Spleen (tissue), 11 donors: Measurements from ENCODE around the gene MFSD12. TPM values are rescaled to one million over a fixed set of nuclear protein-coding genes. Genes with fewer than 3 reads are reported as not detected.
"Not testable (repeated sequence)": the region's sequence is repeated elsewhere in the genome, so short reads cannot be mapped to it uniquely, and the experiment has no call there.

ENCODE experiments used
- DNase-seq: peaks from one replicate; pipeline ENCODE4 v3.0.0-alpha.2; 2020
- H3K27ac ChIP-seq, 8 donors: fragments of 200-600 bp; sonication (generic) in 7 of 8; 1 replicate in 4 of 8; 2 replicates in 4 of 8; pipeline versions ENCODE4 v1.5.0 to v1.8.0; 2016 to 2021; ENCODE audit warnings: inconsistent platforms in 4 of 8, mild to moderate bottlenecking in 4 of 8, moderate library complexity in 1 of 8
- H3K27me3 ChIP-seq, 7 donors: fragments of 200-600 bp; sonication (generic) in 6 of 7; replicated peaks in 1 of 7; 1 replicate in 4 of 7; 2 replicates in 3 of 7; pipeline versions ENCODE4 v1.5.0 to v1.8.0; 2016 to 2021; ENCODE audit warnings: inconsistent platforms in 3 of 7, mild to moderate bottlenecking in 1 of 7
- H3K36me3 ChIP-seq, 6 donors: fragments of 200-600 bp; sonication (generic) in 5 of 6; 1 replicate in 4 of 6; 2 replicates in 2 of 6; pipeline versions ENCODE4 v1.5.0 to v1.8.0; 2016 to 2021; ENCODE audit warnings: inconsistent platforms in 2 of 6
- H3K4me1 ChIP-seq, 6 donors: fragments of 200-600 bp; sonication (generic) in 5 of 6; 1 replicate in 3 of 6; 2 replicates in 3 of 6; pipeline versions ENCODE4 v1.5.0 to v1.8.0; 2016 to 2021; ENCODE audit warnings: inconsistent platforms in 3 of 6
- H3K4me3 ChIP-seq, 8 donors: fragments of 200-600 bp; sonication (generic) in 7 of 8; 1 replicate in 4 of 8; 2 replicates in 4 of 8; pipeline versions ENCODE4 v1.5.0 to v1.8.0; 2016 to 2021; ENCODE audit warnings: inconsistent platforms in 4 of 8, mild to moderate bottlenecking in 4 of 8, moderate library complexity in 2 of 8
- H3K9me3 ChIP-seq, 8 donors: fragments of 200-600 bp; sonication (generic) in 7 of 8; 1 replicate in 4 of 8; 2 replicates in 4 of 8; pipeline versions ENCODE4 v1.5.0 to v1.8.0; 2016 to 2021; ENCODE audit warnings: inconsistent platforms in 4 of 8
- CTCF ChIP-seq, 11 experiments: fragments of 200-600 bp in 7 of 11; fragments of 450-650 bp in 4 of 11; sonication (generic) in 4 of 11; IDR thresholded peaks in 8 of 11; conservative IDR thresholded peaks in 3 of 11; 1 replicate in 7 of 11; 2 replicates in 4 of 11; pipeline versions ENCODE4 v1.4.0 to v1.8.0; 2016 to 2021; ENCODE audit warnings: antibody characterized with exemption in 11 of 11, inconsistent platforms in 4 of 11, mild to moderate bottlenecking in 1 of 11
- POLR2A ChIP-seq, 3 donors: fragments of 450-650 bp; IDR thresholded peaks; one replicate each; pipeline ENCODE4 v1.5.1; 2017; ENCODE audit warnings: antibody characterized with exemption in 3 of 3, mild to moderate bottlenecking in 1 of 3
- POLR2AphosphoS5 ChIP-seq, 3 donors: sonication (generic); formaldehyde crosslinking; IDR thresholded peaks; one replicate each; pipeline ENCODE4 v1.5.1; 2017; ENCODE audit warnings: antibody characterized with exemption in 3 of 3
- WGBS, 5 donors: extraction: QIAGEN DNeasy Blood & Tissue Kit in 3 of 5; methylation state at CpG; one replicate each; pipeline versions ENCODE4 v1.1.5 to v1.1.7; 2013 to 2018; 5-methylcytosine and 5-hydroxymethylcytosine counted together
- intact Hi-C: fragments of 100-400 bp; cut with DNase I; formaldehyde crosslinking; loops from one replicate; pipeline ENCODE4 v1.15.0; 2023; ENCODE audit warnings: low total_unique reads
- polyA plus RNA-seq, 3 donors: library from polyadenylated mRNA; stranded (reverse); fragments of 200-250 nt; gene quantifications; one replicate each; pipeline ENCODE4 v1.2.1, GENCODE V29; 2013
- total RNA-seq, 7 donors: library from RNA; depleted of rRNA in 3 of 7; stranded (reverse); fragments of >200 nt in 3 of 7; fragmentation: NEBNext Ultra II Directional in 4 of 7; extraction: Animal tissue kit (Norgen Biotek cat#: 25700) in 4 of 7; gene quantifications; one replicate each; pipeline versions ENCODE4 v1.1.0 to v1.2.1, GENCODE V29; 2016 to 2021
- donor health status: healthy with polysubstance abuse.
- donor health status: DM: no; HTN: no; CAD: no; lungs with moderate emphysema.
- donor health status: DM: no; HTN: no; CAD: no.
- donor health status: Bipolar disorder and iron deficiency.
- donor health status: healthy.
- donor health status: DM: no; HTN: no; CAD: no.
- donor health status: DM: yes; HTN: yes; CAD: no.

The MFSD12 gene
- total and polyA plus RNA-seq, 10 donors, result 31.0 to 131 (median 85.1) TPM

- no peak for TF ChIP-seq POLR2A (IDR thresholded peaks at IDR 0.05)
- no peak for TF ChIP-seq CTCF (IDR thresholded peaks at IDR 0.05 in 8 of 11, conservative IDR thresholded peaks at IDR 0.05 in 3 of 11)
- no peak for TF ChIP-seq POLR2AphosphoS5 (IDR thresholded peaks at IDR 0.05)
- no peak for DNase-seq
- H3K4me1 ChIP-seq, result peaks cover 0 to 22% (median 13%) of the 10 kb centered on the region in 6 donors
- H3K27ac ChIP-seq, result peak within 1 kb of the TSS in 3 of 8 donors; percentile 8 to 37 (median 15)
- peaks cover 0 to 6% (median 0%) of the 10 kb centered on the region in 6 donors for H3K36me3 ChIP-seq
- H3K4me3 ChIP-seq, result peak within 1 kb of the TSS; percentile 22 to 71 (median 38)
- intact Hi-C loops, result no loop called here
- no peaks in the 10 kb centered on the region for H3K9me3 ChIP-seq
- H3K27me3 ChIP-seq, result peaks cover 0 to 26% (median 8%) of the 10 kb centered on the region in 7 donors
- 0 to 3% (median 2%) methylated on average over 22 to 84 of the region's 84 CpGs for WGBS, 5 donors
These were observed 28.1 kb upstream of the MFSD12 start, which contains the start of gene GIPC3 for GRCh38 chr19:3585301-3586126. Gene GIPC3, plus strand, starts transcription at chr19:3585478. Its CDS starts 120 bp downstream, at chr19:3585598.

- not testable (repeated sequence) for H3K4me3 ChIP-seq, H3K36me3 ChIP-seq, H3K27ac ChIP-seq, H3K9me3 ChIP-seq, DNase-seq
- Histone ChIP-seq H3K27me3 (peaks cover 0 to 26% (median 8%) of the 10 kb centered on the region in 7 donors), H3K4me1 (peaks cover 0 to 22% (median 13%) of the 10 kb centered on the region in 6 donors)
- intact Hi-C loops, result loop anchor here (5.0 kb wide), 1 partner anchor 33 kb away; no protein-coding TSS in a partner anchor
- 87 to 95% (median 91%) methylated on average over 15 of the region's 15 CpGs for WGBS, 5 donors
These were observed 26.8 kb upstream of the MFSD12 start for GRCh38 chr19:3584036-3584802.

- DNase-seq, H3K27ac ChIP-seq, H3K9me3 ChIP-seq, H3K4me3 ChIP-seq: not testable (repeated sequence)
- intact Hi-C loops, result loop anchor here (5.0 kb wide), 1 partner anchor 36 kb away; no protein-coding TSS in a partner anchor
- Histone ChIP-seq H3K36me3 (peaks cover 0 to 18% (median under 1%) of the 10 kb centered on the region in 6 donors), H3K4me1 (peaks cover 0 to 20% (median 14%) of the 10 kb centered on the region in 6 donors), H3K27me3 (peaks cover 0 to 26% (median 8%) of the 10 kb centered on the region in 7 donors)
- 75 to 88% (median 80%) methylated on average over 4 of the region's 4 CpGs for WGBS, 5 donors
These were observed 24.4 kb upstream of the MFSD12 start for GRCh38 chr19:3581792-3582191.

- WGBS, 5 donors, result 68 to 81% (median 73%) methylated on average over 11 of the region's 11 CpGs
- Histone ChIP-seq H3K36me3 (peaks cover 0 to 32% (median 2%) of the 10 kb centered on the region in 6 donors), H3K4me1 (peaks cover 0 to 20% (median 14%) of the 10 kb centered on the region in 6 donors), H3K27me3 (peaks cover 0 to 12% (median 4%) of the 10 kb centered on the region in 7 donors), H3K27ac (peak overlapping the region in 2 of 8 donors; percentile 26 to 38), H3K4me3 (no peak overlapping the region), H3K9me3 (no peaks in the 10 kb centered on the region)
- TF ChIP-seq POLR2AphosphoS5 (IDR thresholded peaks at IDR 0.05) (peak in 1 of 3 donors; percentile 20), CTCF (IDR thresholded peaks at IDR 0.05 in 8 of 11, conservative IDR thresholded peaks at IDR 0.05 in 3 of 11) (no peak)
- DNase-seq, result no peak
- intact Hi-C loops, result loop anchor here (5.0 kb wide), 1 partner anchor 37 kb away; no protein-coding TSS in a partner anchor
These were observed 23.0 kb upstream of the MFSD12 start for GRCh38 chr19:3580156-3580934.
